HCT116 (cell line): ENCODE data around the gene PBX1. TPM values are rescaled to one million over a fixed set of nuclear protein-coding genes. Genes with fewer than 3 reads are reported as not detected.
A peak's percentile ranks its signal among the peaks of the same experiment; 100 is the strongest.

Source experiments
- ATAC-seq: fragments of 200-7000 bp; cut with Tn5 transposase; 2 replicates; pipeline ENCODE4 v1.9.1; 2020; ENCODE audit warnings: mild to moderate bottlenecking, moderate library complexity
- BruUV-seq: library from RNA; stranded (reverse); fragments of 400-500 nt; replicated peaks from 2 replicates; lab custom pipeline; 2021; lab: Mats Ljungman, UMichigan
- CTCF ChIA-PET: fragments of 300-600 bp; sonication (Branson Sonifier 250); formaldehyde crosslinking; loops from one replicate; lab custom pipeline; 2021; ENCODE audit warnings: antibody characterized with exemption; lab: Charles Lee
- POLR2A ChIA-PET: fragments of 300-600, 350-600 bp; sonication (Branson Sonifier 250); formaldehyde crosslinking; loops from one replicate; lab custom pipeline; 2021; ENCODE audit warnings: antibody characterized with exemption; lab: Charles Lee
- RAD21 ChIA-PET, 2 experiments: fragments of 300-600 bp; sonication (Branson Sonifier 250); formaldehyde crosslinking; loops; one replicate each; lab custom pipeline; 2023; ENCODE audit warnings: low total read pairs in 2 of 2; ENCODE audit not compliant: uncharacterized antibody in 2 of 2, unreplicated experiment in 2 of 2, low non-redundant PET in 1 of 2; lab: Charles Lee
- DNase-seq: peaks from one replicate; pipeline ENCODE4 v3.0.0-alpha.2; 2010; ENCODE audit warnings: low read depth, low spot score
- H2AFZ ChIP-seq: fragments of 200-600 bp; shearing (Covaris generic), sonication (generic); 2 replicates; pipeline ENCODE4 v1.6.1; 2017; ENCODE audit warnings: low read depth, mixed run types, mixed read lengths, antibody characterized with exemption, low read length; ENCODE audit not compliant: poor library complexity, severe bottlenecking
- H3K27ac ChIP-seq: 2 replicates; pipeline ENCODE4 v1.5.1; 2012; ENCODE audit warnings: low read depth, low read length
- H3K27me3 ChIP-seq: fragments of 200-600 bp; sonication (generic); 2 replicates; pipeline ENCODE4 v1.6.1; 2016; ENCODE audit warnings: mixed run types, low read length, mixed read lengths; ENCODE audit not compliant: insufficient read depth
- H3K36me3 ChIP-seq, 2 experiments: fragments of 200-500 bp in 1 of 2; fragments of 200-600 bp in 1 of 2; sonication (Bioruptor generic) in 1 of 2; sonication (generic) in 1 of 2; 2 replicates each; pipeline versions ENCODE4 v1.5.1 to v1.6.1; 2014 to 2016; ENCODE audit warnings: low read length in 2 of 2, inconsistent platforms in 1 of 2, mixed read lengths in 1 of 2, mixed run types in 1 of 2; ENCODE audit not compliant: insufficient read depth in 2 of 2, control insufficient read depth in 1 of 2
- H3K4me1 ChIP-seq, 2 experiments: fragments of 200-600 bp in 1 of 2; sonication (generic) in 1 of 2; 2 replicates each; pipeline versions ENCODE4 v1.5.1 to v1.6.1; 2012 to 2017; ENCODE audit warnings: low read length in 2 of 2, inconsistent platforms in 1 of 2, mild to moderate bottlenecking in 1 of 2, mixed read lengths in 1 of 2, mixed run types in 1 of 2, moderate library complexity in 1 of 2; ENCODE audit not compliant: insufficient read depth in 2 of 2, control insufficient read depth in 1 of 2
- H3K4me2 ChIP-seq: fragments of 200-600 bp; sonication (generic); 2 replicates; pipeline ENCODE4 v1.6.1; 2017; ENCODE audit warnings: mixed run types, low read length, mixed read lengths
- H3K4me3 ChIP-seq, 2 experiments: fragments of 200-600 bp in 1 of 2; sonication (generic) in 1 of 2; replicated peaks in 1 of 2; 2 replicates each; pipeline ENCODE4 v1.5.1; 2011 to 2016; ENCODE audit warnings: low read length in 2 of 2, control low read depth in 1 of 2, low read depth in 1 of 2, mild to moderate bottlenecking in 1 of 2, mixed read lengths in 1 of 2, mixed run types in 1 of 2
- H3K79me2 ChIP-seq: fragments of 200-600 bp; sonication (generic); 2 replicates; pipeline ENCODE4 v1.6.1; 2017; ENCODE audit warnings: mild to moderate bottlenecking, mixed run types, low read length, moderate library complexity, mixed read lengths; ENCODE audit not compliant: insufficient read depth
- H3K9ac ChIP-seq: fragments of 200-600 bp; sonication (generic); 2 replicates; pipeline ENCODE4 v1.6.1; 2016; ENCODE audit warnings: low read length, mixed read lengths
- H3K9me2 ChIP-seq: fragments of 200-600 bp; sonication (generic), shearing (Covaris generic); 2 replicates; pipeline ENCODE4 v1.6.1; 2017; ENCODE audit warnings: mixed run types, mild to moderate bottlenecking, moderate library complexity; ENCODE audit not compliant: insufficient read depth
- H3K9me3 ChIP-seq, 2 experiments: fragments of 200-500 bp in 1 of 2; fragments of 200-600 bp in 1 of 2; sonication (Bioruptor generic) in 1 of 2; sonication (generic) in 1 of 2; 2 replicates each; pipeline ENCODE4 v1.6.1; 2014 to 2017; ENCODE audit warnings: low read length in 2 of 2, mixed read lengths in 2 of 2, inconsistent platforms in 1 of 2, low read depth in 1 of 2, mild to moderate bottlenecking in 1 of 2, mixed run types in 1 of 2, moderate library complexity in 1 of 2; ENCODE audit not compliant: control insufficient read depth in 1 of 2, insufficient read depth in 1 of 2
- H4K20me1 ChIP-seq: fragments of 200-600 bp; sonication (generic), shearing (Covaris generic); 2 replicates; pipeline ENCODE4 v1.6.1; 2017; ENCODE audit warnings: mixed run types, mild to moderate bottlenecking, moderate library complexity; ENCODE audit not compliant: insufficient read depth
- CBX3 ChIP-seq: IDR thresholded peaks from 2 replicates; pipeline ENCODE4 v1.6.1; 2012; ENCODE audit warnings: low read depth
- CEBPB ChIP-seq: IDR thresholded peaks from 2 replicates; pipeline ENCODE4 v1.6.1; 2012; ENCODE audit warnings: low read depth
- EGR1 ChIP-seq: IDR thresholded peaks from 2 replicates; pipeline ENCODE4 v1.6.1; 2012; ENCODE audit warnings: low read depth
- ELF1 ChIP-seq: IDR thresholded peaks from 2 replicates; pipeline ENCODE4 v1.6.1; 2012; ENCODE audit warnings: low read depth, borderline replicate concordance
- EZH2 ChIP-seq: fragments of 200-600 bp; sonication (generic); IDR thresholded peaks from 2 replicates; pipeline ENCODE4 v1.6.1; 2017; ENCODE audit warnings: antibody characterized with exemption, mixed run types
- EZH2phosphoT487 ChIP-seq: fragments of 200-600 bp; IDR thresholded peaks from 2 replicates; pipeline ENCODE4 v1.6.1; 2018; ENCODE audit warnings: antibody characterized with exemption, borderline replicate concordance
- FOSL1 ChIP-seq: IDR thresholded peaks from 2 replicates; pipeline ENCODE4 v1.6.1; 2012; ENCODE audit warnings: low read depth
- JUND ChIP-seq: IDR thresholded peaks from 2 replicates; pipeline ENCODE4 v1.6.1; 2012
- POLR2A ChIP-seq: IDR thresholded peaks from 2 replicates; pipeline ENCODE4 v1.7.0; 2011; ENCODE audit warnings: borderline replicate concordance; ENCODE audit not compliant: insufficient read depth, insufficient read length; ENCODE audit errors: extremely low read depth
- POLR2AphosphoS5 ChIP-seq: IDR thresholded peaks from 2 replicates; pipeline ENCODE4 v1.6.1; 2011; ENCODE audit warnings: mild to moderate bottlenecking, low read depth, low read length, moderate library complexity
- RAD21 ChIP-seq: IDR thresholded peaks from 2 replicates; pipeline ENCODE4 v1.6.1; 2012; ENCODE audit warnings: low read depth, mild to moderate bottlenecking
- SIN3A ChIP-seq: IDR thresholded peaks from 2 replicates; pipeline ENCODE4 v1.6.1; 2012; ENCODE audit warnings: low read depth
- SP1 ChIP-seq: IDR thresholded peaks from 2 replicates; pipeline ENCODE4 v1.6.1; 2012; ENCODE audit warnings: low read depth
- SRF ChIP-seq: IDR thresholded peaks from 2 replicates; pipeline ENCODE4 v1.6.1; 2012; ENCODE audit warnings: low read depth
- TCF7L2 ChIP-seq: IDR thresholded peaks from 2 replicates; pipeline ENCODE4 v1.7.0; 2011; ENCODE audit warnings: borderline replicate concordance, inconsistent platforms; ENCODE audit not compliant: insufficient read depth, insufficient read length; ENCODE audit errors: extremely low read depth
- ZFX ChIP-seq: fragments of 450-650 bp; IDR thresholded peaks from 2 replicates; pipeline ENCODE4 v1.6.1; 2017
- intact Hi-C: fragments of 100-400 bp; cut with micrococcal nuclease; formaldehyde crosslinking; loops from 2 replicates; pipeline ENCODE4 v1.10.0; 2022
- total RNA-seq: library from RNA; stranded (reverse); gene quantifications from one replicate; pipeline ENCODE4 v1.2.1, GENCODE V29; 2021; ENCODE audit not compliant: unreplicated experiment
- TF ChIP-seq, protein P1 (sequence below): IDR thresholded peaks from 2 replicates; pipeline ENCODE4 v1.6.1; 2012; ENCODE audit warnings: low read depth
- TF ChIP-seq, protein P2 (sequence below), 3 experiments: fragments of 200-600 bp in 1 of 3; sonication (generic) in 1 of 3; IDR thresholded peaks in 2 of 3; conservative IDR thresholded peaks in 1 of 3; 2 replicates each; pipeline ENCODE4 v1.5.1; 2012 to 2017; ENCODE audit warnings: low read depth in 2 of 3, low read length in 2 of 3, antibody characterized with exemption in 1 of 3, borderline replicate concordance in 1 of 3, control low read depth in 1 of 3, mild to moderate bottlenecking in 1 of 3, mixed read lengths in 1 of 3, mixed run types in 1 of 3, moderate library complexity in 1 of 3; ENCODE audit not compliant: insufficient read depth in 1 of 3
- TF ChIP-seq, protein P3 (sequence below): IDR thresholded peaks from 2 replicates; pipeline ENCODE4 v1.6.1; 2012

Gene PBX1
- total RNA-seq, 1 experiment from 2014 or later, result 29.6 TPM

- intact Hi-C loops, result no loop called here
- POLR2A ChIA-PET, result no interaction called here
- no peaks in the 10 kb centered on the region for H3K27me3 ChIP-seq
- DNase-seq (peak; percentile 78), ATAC-seq (peak; percentile 71)
- H3K9ac ChIP-seq, result peak overlapping the region; percentile 40
- H3K27ac ChIP-seq, result peak overlapping the region; percentile 93
- peak overlapping the region; percentile 59 for H3K4me2 ChIP-seq
- H4K20me1 ChIP-seq, result no peaks in the 10 kb centered on the region
- H2AFZ ChIP-seq, result peak overlapping the region; percentile 55
- no TSS peak for BruUV-seq
- no peaks in the 10 kb centered on the region for H3K79me2 ChIP-seq
- no peaks in the 10 kb centered on the region for H3K9me3 ChIP-seq
- peak overlapping the region in 1 of 2 experiments; percentile 0; a peak in 1 of 4 replicates for H3K4me3 ChIP-seq
- H3K4me1 ChIP-seq, result peaks cover 65 to 68% of the 10 kb centered on the region in 2 experiments
- no peaks in the 10 kb centered on the region for H3K36me3 ChIP-seq
- no peaks in the 10 kb centered on the region for H3K9me2 ChIP-seq
- TF ChIP-seq, protein P1, sequence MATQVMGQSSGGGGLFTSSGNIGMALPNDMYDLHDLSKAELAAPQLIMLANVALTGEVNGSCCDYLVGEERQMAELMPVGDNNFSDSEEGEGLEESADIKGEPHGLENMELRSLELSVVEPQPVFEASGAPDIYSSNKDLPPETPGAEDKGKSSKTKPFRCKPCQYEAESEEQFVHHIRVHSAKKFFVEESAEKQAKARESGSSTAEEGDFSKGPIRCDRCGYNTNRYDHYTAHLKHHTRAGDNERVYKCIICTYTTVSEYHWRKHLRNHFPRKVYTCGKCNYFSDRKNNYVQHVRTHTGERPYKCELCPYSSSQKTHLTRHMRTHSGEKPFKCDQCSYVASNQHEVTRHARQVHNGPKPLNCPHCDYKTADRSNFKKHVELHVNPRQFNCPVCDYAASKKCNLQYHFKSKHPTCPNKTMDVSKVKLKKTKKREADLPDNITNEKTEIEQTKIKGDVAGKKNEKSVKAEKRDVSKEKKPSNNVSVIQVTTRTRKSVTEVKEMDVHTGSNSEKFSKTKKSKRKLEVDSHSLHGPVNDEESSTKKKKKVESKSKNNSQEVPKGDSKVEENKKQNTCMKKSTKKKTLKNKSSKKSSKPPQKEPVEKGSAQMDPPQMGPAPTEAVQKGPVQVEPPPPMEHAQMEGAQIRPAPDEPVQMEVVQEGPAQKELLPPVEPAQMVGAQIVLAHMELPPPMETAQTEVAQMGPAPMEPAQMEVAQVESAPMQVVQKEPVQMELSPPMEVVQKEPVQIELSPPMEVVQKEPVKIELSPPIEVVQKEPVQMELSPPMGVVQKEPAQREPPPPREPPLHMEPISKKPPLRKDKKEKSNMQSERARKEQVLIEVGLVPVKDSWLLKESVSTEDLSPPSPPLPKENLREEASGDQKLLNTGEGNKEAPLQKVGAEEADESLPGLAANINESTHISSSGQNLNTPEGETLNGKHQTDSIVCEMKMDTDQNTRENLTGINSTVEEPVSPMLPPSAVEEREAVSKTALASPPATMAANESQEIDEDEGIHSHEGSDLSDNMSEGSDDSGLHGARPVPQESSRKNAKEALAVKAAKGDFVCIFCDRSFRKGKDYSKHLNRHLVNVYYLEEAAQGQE, result no peak
- no peak for TF ChIP-seq RAD21
- TF ChIP-seq ELF1, result no peak
- no peak for TF ChIP-seq EZH2
- peak; percentile 98 for TF ChIP-seq TCF7L2
- TF ChIP-seq FOSL1, result peak; percentile 54; the same call in 1 of the 2 replicates
- 0 out of 2 replicates have a peak, but pooled peaks have one; percentile 19 for TF ChIP-seq SRF
- no peak for TF ChIP-seq SIN3A
- TF ChIP-seq, protein P2, sequence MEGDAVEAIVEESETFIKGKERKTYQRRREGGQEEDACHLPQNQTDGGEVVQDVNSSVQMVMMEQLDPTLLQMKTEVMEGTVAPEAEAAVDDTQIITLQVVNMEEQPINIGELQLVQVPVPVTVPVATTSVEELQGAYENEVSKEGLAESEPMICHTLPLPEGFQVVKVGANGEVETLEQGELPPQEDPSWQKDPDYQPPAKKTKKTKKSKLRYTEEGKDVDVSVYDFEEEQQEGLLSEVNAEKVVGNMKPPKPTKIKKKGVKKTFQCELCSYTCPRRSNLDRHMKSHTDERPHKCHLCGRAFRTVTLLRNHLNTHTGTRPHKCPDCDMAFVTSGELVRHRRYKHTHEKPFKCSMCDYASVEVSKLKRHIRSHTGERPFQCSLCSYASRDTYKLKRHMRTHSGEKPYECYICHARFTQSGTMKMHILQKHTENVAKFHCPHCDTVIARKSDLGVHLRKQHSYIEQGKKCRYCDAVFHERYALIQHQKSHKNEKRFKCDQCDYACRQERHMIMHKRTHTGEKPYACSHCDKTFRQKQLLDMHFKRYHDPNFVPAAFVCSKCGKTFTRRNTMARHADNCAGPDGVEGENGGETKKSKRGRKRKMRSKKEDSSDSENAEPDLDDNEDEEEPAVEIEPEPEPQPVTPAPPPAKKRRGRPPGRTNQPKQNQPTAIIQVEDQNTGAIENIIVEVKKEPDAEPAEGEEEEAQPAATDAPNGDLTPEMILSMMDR (IDR thresholded peaks at IDR 0.05 in 2 of 3, conservative IDR thresholded peaks at IDR 0.05 in 1 of 3; ENCODE audit: borderline replicate concordance in 1 of 3, insufficient read depth in 1 of 3, low read depth in 2 of 3, low read length in 2 of 3), result no peak
- TF ChIP-seq CEBPB, result peak; percentile 75
- no peak for TF ChIP-seq POLR2A
- TF ChIP-seq POLR2AphosphoS5, result 0 out of 2 replicates have a peak, but pooled peaks have one; percentile 15
- TF ChIP-seq, protein P3, sequence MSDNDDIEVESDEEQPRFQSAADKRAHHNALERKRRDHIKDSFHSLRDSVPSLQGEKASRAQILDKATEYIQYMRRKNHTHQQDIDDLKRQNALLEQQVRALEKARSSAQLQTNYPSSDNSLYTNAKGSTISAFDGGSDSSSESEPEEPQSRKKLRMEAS, result peak; percentile 39; the same call in 1 of the 2 replicates
- TF ChIP-seq CBX3, result 0 out of 2 replicates have a peak, but pooled peaks have one; percentile 49
- no peak for TF ChIP-seq EZH2phosphoT487
- peak; percentile 67; the same call in 1 of the 2 replicates for TF ChIP-seq JUND
- TF ChIP-seq ZFX, result no peak
- no peak for TF ChIP-seq EGR1
- peak; percentile 76; the same call in 1 of the 2 replicates for TF ChIP-seq SP1
- RAD21 ChIA-PET, result interaction anchor here in 1 of 2 experiments (0.8 to 1.3 kb wide), 2 partner anchors 14 to 75 kb away, joined by 3 read pairs; no protein-coding TSS in a partner anchor
- CTCF ChIA-PET, result no interaction called here
Observed at GRCh38 chr1:164748253-164748899, 189.4 kb downstream of the PBX1 start.
